K562 (cell line): ENCODE results near the gene FNBP1. TPM values are rescaled to one million over a fixed set of nuclear protein-coding genes. Genes with fewer than 3 reads are reported as not detected.

Experiments used
- CHD2 ChIP-seq: IDR thresholded peaks from 2 replicates; pipeline ENCODE4 v1.6.1; 2011; ENCODE audit warnings: low read depth, low read length
- DNMT1 ChIP-seq: fragments of 450-650 bp; IDR thresholded peaks from 2 replicates; pipeline ENCODE4 v1.6.1; 2016; ENCODE audit warnings: antibody characterized with exemption, mild to moderate bottlenecking
- EHMT2 ChIP-seq: fragments of 450-650 bp; IDR thresholded peaks from 2 replicates; pipeline ENCODE4 v1.6.1; 2018; ENCODE audit warnings: antibody characterized with exemption
- HLTF ChIP-seq: fragments of 450-650 bp; IDR thresholded peaks from 2 replicates; pipeline ENCODE4 v1.6.1; 2016
- L3MBTL2 ChIP-seq: fragments of 450-650 bp; IDR thresholded peaks from 2 replicates; pipeline ENCODE4 v1.6.1; 2016; ENCODE audit warnings: mild to moderate bottlenecking, moderate library complexity
- MEF2D ChIP-seq: conservative IDR thresholded peaks from 2 replicates; pipeline ENCODE4 v1.6.1; 2016; ENCODE audit warnings: low read depth, missing genetic modification characterization, missing compliant biosample characterization
- MTA3 ChIP-seq: fragments of 450-650 bp; formaldehyde crosslinking; IDR thresholded peaks from 2 replicates; pipeline ENCODE4 v1.6.1; 2017; ENCODE audit warnings: mild to moderate bottlenecking, borderline replicate concordance
- MYBL2 ChIP-seq, 2 experiments: fragments of 450-650 bp in 1 of 2; sonication (generic) in 1 of 2; formaldehyde crosslinking in 1 of 2; IDR thresholded peaks; 2 replicates each; pipeline versions ENCODE4 v1.6.1 to v1.8.1; 2017 to 2022; ENCODE audit warnings: borderline replicate concordance in 1 of 2, inconsistent platforms in 1 of 2, low read depth in 1 of 2, mild to moderate bottlenecking in 1 of 2, missing genetic modification reagents in 1 of 2, moderate library complexity in 1 of 2
- NEUROD1 ChIP-seq: fragments of 150-350 bp; IDR thresholded peaks from 2 replicates; pipeline ENCODE4 v1.6.1; 2014; ENCODE audit warnings: borderline replicate concordance, low read length, low read depth; ENCODE audit not compliant: partially characterized antibody
- PHF21A ChIP-seq: fragments of 450-650 bp; IDR thresholded peaks from 2 replicates; pipeline ENCODE4 v1.6.1; 2017; ENCODE audit warnings: low read depth, borderline replicate concordance
- POLR2AphosphoS5 ChIP-seq: IDR thresholded peaks from 2 replicates; pipeline ENCODE4 v1.6.1; 2011; ENCODE audit warnings: mild to moderate bottlenecking, low read depth, low read length, moderate library complexity; ENCODE audit not compliant: control insufficient read depth, insufficient read depth
- SAP30 ChIP-seq: fragments of 200-600 bp; sonication (generic); IDR thresholded peaks from 2 replicates; pipeline ENCODE4 v1.6.1; 2012; ENCODE audit warnings: borderline replicate concordance, low read depth, mild to moderate bottlenecking, moderate library complexity, low read length, control low read depth, inconsistent platforms; ENCODE audit not compliant: insufficient read depth, poor library complexity, severe bottlenecking
- SIN3A ChIP-seq, 2 experiments: fragments of 150-350 bp in 1 of 2; IDR thresholded peaks; 2 replicates each; pipeline ENCODE4 v1.6.1; 2011 to 2016; ENCODE audit warnings: borderline replicate concordance in 2 of 2, low read depth in 2 of 2, low read length in 2 of 2, mild to moderate bottlenecking in 2 of 2, moderate library complexity in 2 of 2; ENCODE audit not compliant: control insufficient read depth in 1 of 2
- SPI1 ChIP-seq: IDR thresholded peaks from 2 replicates; pipeline ENCODE4 v1.6.1; 2011; ENCODE audit warnings: low read depth, low read length, control low read depth, borderline replicate concordance
- TOE1 ChIP-seq, 2 experiments: fragments of 450-650 bp in 1 of 2; sonication (generic) in 1 of 2; formaldehyde crosslinking in 1 of 2; IDR thresholded peaks; 2 replicates each; pipeline versions ENCODE4 v1.7.1 to v1.8.0; 2016 to 2022; ENCODE audit warnings: borderline replicate concordance in 2 of 2, mild to moderate bottlenecking in 2 of 2, antibody characterized with exemption in 1 of 2, inconsistent platforms in 1 of 2, low read depth in 1 of 2, missing genetic modification reagents in 1 of 2, moderate library complexity in 1 of 2
- ZEB2 ChIP-seq: fragments of 450-650 bp; IDR thresholded peaks from 2 replicates; pipeline ENCODE4 v1.6.1; 2016
- ZNF778 ChIP-seq: fragments of 450-650 bp; formaldehyde crosslinking; IDR thresholded peaks from 2 replicates; pipeline ENCODE4 v1.4.0; 2020; ENCODE audit warnings: mild to moderate bottlenecking, moderate library complexity
- polyA plus RNA-seq, 8 experiments: library from polyadenylated mRNA; depleted of rRNA in 4 of 8; stranded (reverse) in 5 of 8; unstranded in 3 of 8; fragments of >200 nt; fragmentation: Nextera tagmentation in 2 of 8; fragmentation: Illumina TruSeq in 1 of 8; extraction: Ambion mirVana in 2 of 8; extraction: Trizol in 1 of 8; gene quantifications; 2 replicates each; pipeline versions ENCODE4 v1.2.1 to v1.2.3, GENCODE V29; 2011 to 2014; ENCODE audit warnings: inconsistent platforms in 1 of 8, missing spikeins in 1 of 8
- total RNA-seq, 7 experiments: library from RNA; depleted of rRNA in 6 of 7; stranded (reverse); fragments of >200 nt in 6 of 7; fragmentation: Illumina TruSeq in 2 of 7; extraction: Trizol in 2 of 7; gene quantifications; 2 replicates each; pipeline versions ENCODE4 v1.2.1 to v1.2.3, GENCODE V29; 2011 to 2021; ENCODE audit warnings: low replicate concordance in 1 of 7
- TF ChIP-seq, protein P1 (sequence below): sonication (generic); formaldehyde crosslinking; IDR thresholded peaks from 2 replicates; pipeline ENCODE4 v1.8.1; 2023; ENCODE audit warnings: mild to moderate bottlenecking, missing genetic modification reagents
- TF ChIP-seq, protein P2 (sequence below): sonication (generic); formaldehyde crosslinking; IDR thresholded peaks from 2 replicates; pipeline ENCODE4 v1.8.1; 2022; ENCODE audit warnings: missing genetic modification reagents

Gene FNBP1
- total and polyA plus RNA-seq, 9 of the 15 experiments (the other 6 are each of a cell fraction or from before 2014, with no cell fraction given): 1.8 to 14.9 (median 7.6) TPM

DNA sequence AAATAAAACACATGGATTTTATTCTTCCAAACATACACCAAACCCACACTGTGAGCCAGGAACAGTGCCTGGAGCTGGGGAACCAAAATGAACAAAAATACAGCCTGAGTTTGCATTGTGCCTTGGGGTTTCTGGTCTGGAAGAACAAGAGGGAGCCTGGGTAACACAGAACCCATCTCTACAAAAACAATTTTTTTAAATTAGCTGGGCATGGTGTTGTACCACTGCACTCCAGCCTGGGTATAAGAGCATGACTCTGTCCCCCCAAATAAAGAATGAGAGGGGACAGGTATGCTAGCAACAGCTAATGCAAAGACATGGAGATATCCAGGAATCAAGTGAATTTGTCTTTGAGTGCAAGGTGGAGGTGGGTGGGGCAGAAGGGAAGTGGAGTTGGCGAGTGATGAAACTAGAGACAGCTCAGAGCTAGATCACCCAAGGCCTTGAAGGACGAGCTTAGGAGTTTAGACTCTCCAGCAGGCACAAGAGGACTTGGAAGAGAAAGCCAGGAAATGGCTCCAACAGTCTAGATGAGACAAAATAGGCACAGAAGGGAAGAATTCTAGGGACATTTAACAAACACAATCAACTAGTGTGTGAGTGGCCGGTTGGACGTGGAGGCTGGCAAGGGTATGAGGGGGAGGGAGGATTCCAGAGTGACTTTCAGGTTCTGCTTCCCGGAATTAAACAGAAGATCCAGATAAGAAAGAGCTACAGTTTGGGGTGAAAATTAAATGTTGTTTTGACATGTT, 47.4 kb downstream of the FNBP1 start (continued):
- TF ChIP-seq POLR2AphosphoS5 (no peak), SPI1 (peak; percentile 87; the same call in 1 of the 2 replicates), MEF2D (no peak), SAP30 (no peak), L3MBTL2 (peak; percentile 39), ZNF778 (no peak), EHMT2 (peak; percentile 62), HLTF (0 out of 2 replicates have a peak, but pooled peaks have one; percentile 10), ZEB2 (peak; percentile 62; the same call in 1 of the 2 replicates), NEUROD1 (peak; percentile 47), DNMT1 (peak; percentile 44; the same call in 1 of the 2 replicates), MTA3 (peak; percentile 40; the same call in 1 of the 2 replicates), MYBL2 (IDR thresholded peaks at IDR 0.05; ENCODE audit: low read depth) (no peak), MYBL2 (CRISPR knock-in tag; IDR thresholded peaks at IDR 0.05; ENCODE audit: borderline replicate concordance) (no peak), PHF21A (no peak), CHD2 (0 out of 2 replicates have a peak, but pooled peaks have one; percentile 18), TOE1 (IDR thresholded peaks at IDR 0.05; ENCODE audit: borderline replicate concordance) (no peak), TOE1 (CRISPR knock-in tag; IDR thresholded peaks at IDR 0.05; ENCODE audit: borderline replicate concordance, low read depth) (no peak), SIN3A (IDR thresholded peaks at IDR 0.05; ENCODE audit: borderline replicate concordance in 2 of 2, control insufficient read depth in 1 of 2, low read depth in 2 of 2, low read length in 2 of 2) (no peak)
- TF ChIP-seq, protein P1, sequence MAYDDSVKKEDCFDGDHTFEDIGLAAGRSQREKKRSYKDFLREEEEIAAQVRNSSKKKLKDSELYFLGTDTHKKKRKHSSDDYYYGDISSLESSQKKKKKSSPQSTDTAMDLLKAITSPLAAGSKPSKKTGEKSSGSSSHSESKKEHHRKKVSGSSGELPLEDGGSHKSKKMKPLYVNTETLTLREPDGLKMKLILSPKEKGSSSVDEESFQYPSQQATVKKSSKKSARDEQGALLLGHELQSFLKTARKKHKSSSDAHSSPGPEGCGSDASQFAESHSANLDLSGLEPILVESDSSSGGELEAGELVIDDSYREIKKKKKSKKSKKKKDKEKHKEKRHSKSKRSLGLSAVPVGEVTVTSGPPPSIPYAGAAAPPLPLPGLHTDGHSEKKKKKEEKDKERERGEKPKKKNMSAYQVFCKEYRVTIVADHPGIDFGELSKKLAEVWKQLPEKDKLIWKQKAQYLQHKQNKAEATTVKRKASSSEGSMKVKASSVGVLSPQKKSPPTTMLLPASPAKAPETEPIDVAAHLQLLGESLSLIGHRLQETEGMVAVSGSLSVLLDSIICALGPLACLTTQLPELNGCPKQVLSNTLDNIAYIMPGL (CRISPR knock-in tag): no peak
- TF ChIP-seq, protein P2, sequence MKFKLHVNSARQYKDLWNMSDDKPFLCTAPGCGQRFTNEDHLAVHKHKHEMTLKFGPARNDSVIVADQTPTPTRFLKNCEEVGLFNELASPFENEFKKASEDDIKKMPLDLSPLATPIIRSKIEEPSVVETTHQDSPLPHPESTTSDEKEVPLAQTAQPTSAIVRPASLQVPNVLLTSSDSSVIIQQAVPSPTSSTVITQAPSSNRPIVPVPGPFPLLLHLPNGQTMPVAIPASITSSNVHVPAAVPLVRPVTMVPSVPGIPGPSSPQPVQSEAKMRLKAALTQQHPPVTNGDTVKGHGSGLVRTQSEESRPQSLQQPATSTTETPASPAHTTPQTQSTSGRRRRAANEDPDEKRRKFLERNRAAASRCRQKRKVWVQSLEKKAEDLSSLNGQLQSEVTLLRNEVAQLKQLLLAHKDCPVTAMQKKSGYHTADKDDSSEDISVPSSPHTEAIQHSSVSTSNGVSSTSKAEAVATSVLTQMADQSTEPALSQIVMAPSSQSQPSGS: no peak
